Measurements from ENCODE around the gene DEF6. TPM values are rescaled to one million over a fixed set of nuclear protein-coding genes. Genes with fewer than 3 reads are reported as not detected.
A peak's percentile ranks its signal among the peaks of the same experiment; 100 is the strongest.

The DEF6 gene
- polyA plus RNA-seq (2012; rRNA removed): 0.13 and 0.16 TPM in 2 replicates
- polyA plus RNA-seq (2012; cell fraction: cytosol; rRNA removed): 0.06 and 0.17 TPM in 2 replicates
- polyA plus RNA-seq (2012; cell fraction: nucleus; rRNA removed): 0.62 and 0.73 TPM in 2 replicates

GRCh38 chr6:35297601-35298481, at the start of gene DEF6:
Gene DEF6, plus strand, starts transcription at chr6:35297818. Its CDS starts 39 bp downstream, at chr6:35297857.
- TF ChIP-seq RAD21 (IDR thresholded peaks at IDR 0.05; ENCODE audit: low read length) (peak; percentile 53), ELF1 (IDR thresholded peaks at IDR 0.05) (no peak), CTCF (IDR thresholded peaks at IDR 0.05) (peak; percentile 24; the same call in 1 of the 2 replicates), FOXM1 (IDR thresholded peaks at IDR 0.05; ENCODE audit: low read depth) (no peak), NFIC (IDR thresholded peaks at IDR 0.05; ENCODE audit: borderline replicate concordance) (no peak)
- Histone ChIP-seq H3F3A (replicated peaks; ENCODE audit: insufficient read depth) (no peaks in the 10 kb centered on the region), H3K4me3 (ENCODE audit: low read depth in 2 of 2, low read length in 1 of 2) (no peak within 1 kb of the TSS), H3K27me3 (ENCODE audit: insufficient read depth) (no peaks in the 10 kb centered on the region), H3K36me3 (replicated peaks in 1 of 2; ENCODE audit: control insufficient read depth in 1 of 2, insufficient read depth in 2 of 2, low read length in 1 of 2) (peaks cover 16 to 27% of the 10 kb centered on the region in 2 experiments), H3K79me2 (ENCODE audit: insufficient read depth) (no peaks in the 10 kb centered on the region), H3K27ac (ENCODE audit: low read depth in 2 of 2, low read length in 1 of 2) (no peak within 1 kb of the TSS), H3K9ac (no peak within 1 kb of the TSS), H3K9me2 (no peaks in the 10 kb centered on the region), H3K4me1 (ENCODE audit: control insufficient read depth in 1 of 2, insufficient read depth in 2 of 2, low read depth in 1 of 2, low read length in 1 of 2) (peaks cover 0 to 4% of the 10 kb centered on the region in 2 experiments; a peak in 1 of 4 replicates), H4K20me1 (ENCODE audit: insufficient read depth) (no peaks in the 10 kb centered on the region), H3K9me3 (no peaks in the 10 kb centered on the region), H3K4me2 (no peak within 1 kb of the TSS), H2AFZ (ENCODE audit: low read depth) (no peak within 1 kb of the TSS)
- ChIA-PET POLR2A (no interaction called here), CTCF (interaction anchor here (1.3 to 7.2 kb wide), 4 partner anchors 12 to 157 kb away, joined by 4 to 61 read pairs (median 18); no protein-coding TSS in a partner anchor)
- 89% methylated on average over 13 of the region's 35 CpGs for WGBS (ENCODE audit: low lambda C conversion rate)
- peak; percentile 49 for DNase-seq

- H3K9me2 ChIP-seq: no peaks in the 10 kb centered on the region
- H3K4me2 ChIP-seq: no peak overlapping the region; the same call in 1 of the 2 replicates
- H3K4me3 ChIP-seq (ENCODE audit: low read depth in 2 of 2, low read length in 1 of 2): no peak overlapping the region
- no peaks in the 10 kb centered on the region for H4K20me1 ChIP-seq (ENCODE audit: insufficient read depth)
- H3K36me3 ChIP-seq (replicated peaks in 1 of 2; ENCODE audit: control insufficient read depth in 1 of 2, insufficient read depth in 2 of 2, low read length in 1 of 2): peaks cover 12% of the 10 kb centered on the region in 2 experiments
- no peaks in the 10 kb centered on the region for H3K27me3 ChIP-seq (ENCODE audit: insufficient read depth)
- no peak for DNase-seq
- peaks cover 12 to 14% of the 10 kb centered on the region in 2 experiments; a peak in 2 of 4 replicates for H3K4me1 ChIP-seq (ENCODE audit: control insufficient read depth in 1 of 2, insufficient read depth in 2 of 2, low read depth in 1 of 2, low read length in 1 of 2)
- H2AFZ ChIP-seq (ENCODE audit: low read depth): no peak overlapping the region
- 90% methylated on average over 3 of the region's 3 CpGs for WGBS (ENCODE audit: low lambda C conversion rate)
- no peaks in the 10 kb centered on the region for H3K9me3 ChIP-seq
- H3K9ac ChIP-seq: no peak overlapping the region
- H3F3A ChIP-seq (replicated peaks; ENCODE audit: insufficient read depth): peaks cover 3% of the 10 kb centered on the region
- H3K79me2 ChIP-seq (ENCODE audit: insufficient read depth): peaks cover 31% of the 10 kb centered on the region
- CTCF ChIA-PET: interaction anchor here (14.0 kb wide), 1 partner anchor 102 kb away, joined by 148 read pairs; no protein-coding TSS in a partner anchor
- peak overlapping the region in 1 of 2 experiments; percentile 5; a peak in 2 of 4 replicates for H3K27ac ChIP-seq (ENCODE audit: low read depth in 2 of 2, low read length in 1 of 2)
- POLR2A ChIA-PET: no interaction called here
- no peak for TF ChIP-seq GABPA (IDR thresholded peaks at IDR 0.05; ENCODE audit: low read depth)
- no peak for TF ChIP-seq IRF3 (IDR thresholded peaks at IDR 0.05; ENCODE audit: low read depth, low read length)
- TF ChIP-seq REST (IDR thresholded peaks at IDR 0.05; ENCODE audit: low read depth, low read length): no peak
- TF ChIP-seq YY1 (IDR thresholded peaks at IDR 0.05; ENCODE audit: low read depth): no peak
- no peak for TF ChIP-seq EP300 (IDR thresholded peaks at IDR 0.05; ENCODE audit: borderline replicate concordance in 1 of 2, low read depth in 1 of 2, low read length in 1 of 2)
- no peak for TF ChIP-seq SMC3 (IDR thresholded peaks at IDR 0.05; ENCODE audit: low read depth, low read length)
- TF ChIP-seq PBX3 (IDR thresholded peaks at IDR 0.05): no peak
- TF ChIP-seq ELF1 (IDR thresholded peaks at IDR 0.05): no peak
- TF ChIP-seq USF2 (IDR thresholded peaks at IDR 0.05; ENCODE audit: borderline replicate concordance, low read depth, low read length): no peak
- TF ChIP-seq TAF1 (IDR thresholded peaks at IDR 0.05; ENCODE audit: borderline replicate concordance, low read depth, low read length): no peak
Observed at GRCh38 chr6:35248300-35248699, 49.3 kb upstream of the DEF6 start.
